HepG2 (cell line): ENCODE results near the gene AIF1. TPM values are rescaled to one million over a fixed set of nuclear protein-coding genes. Genes with fewer than 3 reads are reported as not detected.

Experiments used
- CCDC6 ChIP-seq: sonication (generic); formaldehyde crosslinking; IDR thresholded peaks from 2 replicates; pipeline ENCODE4 v1.8.1; 2022; ENCODE audit warnings: mild to moderate bottlenecking, missing genetic modification reagents, moderate library complexity
- CREB1 ChIP-seq, 2 experiments: fragments of 450-650 bp in 1 of 2; IDR thresholded peaks; 2 replicates each; pipeline ENCODE4 v1.6.1; 2016 to 2017; ENCODE audit warnings: control low read depth in 1 of 2, mild to moderate bottlenecking in 1 of 2, missing compliant biosample characterization in 1 of 2, missing genetic modification characterization in 1 of 2
- E2F5 ChIP-seq: sonication (generic); formaldehyde crosslinking; conservative IDR thresholded peaks from 2 replicates; pipeline ENCODE4 v1.4.0; 2020; ENCODE audit warnings: missing genetic modification reagents
- HDAC1 ChIP-seq: sonication (generic); formaldehyde crosslinking; IDR thresholded peaks from 2 replicates; pipeline ENCODE4 v1.5.1; 2020; ENCODE audit warnings: mild to moderate bottlenecking, missing genetic modification reagents
- HMGA1 ChIP-seq: sonication (generic); formaldehyde crosslinking; conservative IDR thresholded peaks from 2 replicates; pipeline ENCODE4 v1.4.0; 2020; ENCODE audit warnings: missing genetic modification reagents
- ISX ChIP-seq: sonication (generic); formaldehyde crosslinking; conservative IDR thresholded peaks from 2 replicates; pipeline ENCODE4 v1.5.0; 2020; ENCODE audit warnings: missing genetic modification reagents
- LCORL ChIP-seq, 2 experiments: fragments of 450-650 bp in 1 of 2; sonication (generic) in 1 of 2; formaldehyde crosslinking in 1 of 2; IDR thresholded peaks; 2 replicates each; pipeline versions ENCODE4 v1.5.0 to v1.6.1; 2017 to 2020; ENCODE audit warnings: antibody characterized with exemption in 1 of 2, missing genetic modification reagents in 1 of 2
- MAX ChIP-seq: IDR thresholded peaks from 2 replicates; pipeline ENCODE4 v1.6.1; 2012; ENCODE audit warnings: inconsistent platforms
- SMAD9 ChIP-seq: sonication (generic); formaldehyde crosslinking; IDR thresholded peaks from 2 replicates; pipeline ENCODE4 v1.5.1; 2020; ENCODE audit warnings: mild to moderate bottlenecking, missing genetic modification reagents
- TIGD3 ChIP-seq: sonication (generic); formaldehyde crosslinking; IDR thresholded peaks from 2 replicates; pipeline ENCODE4 v1.5.1; 2020; ENCODE audit warnings: mild to moderate bottlenecking, missing genetic modification reagents, borderline replicate concordance
- ZHX2 ChIP-seq, 2 experiments: sonication (generic) in 1 of 2; formaldehyde crosslinking in 1 of 2; IDR thresholded peaks; 2 replicates each; pipeline versions ENCODE4 v1.6.1 to v1.9.0; 2014 to 2022; ENCODE audit warnings: antibody characterized with exemption in 1 of 2, borderline replicate concordance in 1 of 2, inconsistent platforms in 1 of 2, low read depth in 1 of 2, missing genetic modification reagents in 1 of 2
- ZNF317 ChIP-seq: sonication (generic); formaldehyde crosslinking; IDR thresholded peaks from 2 replicates; pipeline ENCODE4 v1.5.0; 2020; ENCODE audit warnings: mild to moderate bottlenecking, missing genetic modification reagents
- ZNF552 ChIP-seq: sonication (generic); formaldehyde crosslinking; IDR thresholded peaks from 2 replicates; pipeline ENCODE4 v1.9.0; 2022; ENCODE audit warnings: missing genetic modification reagents, mild to moderate bottlenecking, borderline replicate concordance
- ZUFSP ChIP-seq: sonication (generic); formaldehyde crosslinking; IDR thresholded peaks from 2 replicates; pipeline ENCODE4 v1.9.0; 2021; ENCODE audit warnings: missing genetic modification reagents, mild to moderate bottlenecking, borderline replicate concordance
- polyA plus RNA-seq, 8 experiments: library from polyadenylated mRNA; depleted of rRNA in 3 of 8; stranded (reverse) in 7 of 8; unstranded in 1 of 8; fragments of >200 nt; fragmentation: Illumina TruSeq in 4 of 8; extraction: Trizol in 4 of 8; gene quantifications; 2 replicates each; pipeline versions ENCODE4 v1.2.1 to v1.2.3, GENCODE V29; 2011 to 2016; ENCODE audit warnings: low read depth in 4 of 8, missing spikeins in 1 of 8, mixed read lengths in 1 of 8; ENCODE audit not compliant: insufficient read depth in 1 of 8
- total RNA-seq, 5 experiments: library from RNA; depleted of rRNA; stranded (reverse); fragments of >200 nt; fragmentation: Illumina TruSeq; extraction: Trizol; gene quantifications; 2 replicates each; pipeline ENCODE4 v1.2.3, GENCODE V29; 2016; ENCODE audit warnings: low read depth in 1 of 5
- TF ChIP-seq, protein P1 (sequence below): conservative IDR thresholded peaks from 2 replicates; pipeline ENCODE4 v1.6.1; 2018; ENCODE audit warnings: missing genetic modification reagents

Gene AIF1
- total and polyA plus RNA-seq, 2 of the 13 experiments (the other 11 are each of a cell fraction or from before 2014, with no cell fraction given) = 1.5 TPM; not detected in 1

GRCh38 chr6:31567531-31568370, 47.3 kb upstream of the AIF1 start (continued):
- TF ChIP-seq TIGD3 (CRISPR knock-in tag) (no peak), HMGA1 (no peak), ZNF552 (CRISPR knock-in tag) (no peak), ZNF317 (no peak), ISX (no peak), E2F5 (no peak), ZHX2 (IDR thresholded peaks at IDR 0.05; ENCODE audit: low read depth) (no peak), ZHX2 (CRISPR knock-in tag; IDR thresholded peaks at IDR 0.05; ENCODE audit: borderline replicate concordance) (no peak), LCORL (IDR thresholded peaks at IDR 0.05) (no peak), LCORL (CRISPR knock-in tag; IDR thresholded peaks at IDR 0.05) (no peak), MAX (no peak), ZUFSP (no peak), SMAD9 (CRISPR knock-in tag) (no peak), CREB1 (IDR thresholded peaks at IDR 0.05) (0 out of 2 replicates have a peak, but pooled peaks have one; percentile 10), CREB1 (CRISPR knock-in tag; IDR thresholded peaks at IDR 0.05) (no peak), HDAC1 (CRISPR knock-in tag) (no peak), CCDC6 (CRISPR knock-in tag) (no peak)
- TF ChIP-seq, protein P1, sequence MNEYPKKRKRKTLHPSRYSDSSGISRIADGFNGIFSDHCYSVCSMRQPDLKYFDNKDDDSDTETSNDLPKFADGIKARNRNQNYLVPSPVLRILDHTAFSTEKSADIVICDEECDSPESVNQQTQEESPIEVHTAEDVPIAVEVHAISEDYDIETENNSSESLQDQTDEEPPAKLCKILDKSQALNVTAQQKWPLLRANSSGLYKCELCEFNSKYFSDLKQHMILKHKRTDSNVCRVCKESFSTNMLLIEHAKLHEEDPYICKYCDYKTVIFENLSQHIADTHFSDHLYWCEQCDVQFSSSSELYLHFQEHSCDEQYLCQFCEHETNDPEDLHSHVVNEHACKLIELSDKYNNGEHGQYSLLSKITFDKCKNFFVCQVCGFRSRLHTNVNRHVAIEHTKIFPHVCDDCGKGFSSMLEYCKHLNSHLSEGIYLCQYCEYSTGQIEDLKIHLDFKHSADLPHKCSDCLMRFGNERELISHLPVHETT = no peak
